Measurements from ENCODE around the gene OR2V1.
"Not testable (repeated sequence)": the region's sequence is repeated elsewhere in the genome, so short reads cannot be mapped to it uniquely, and the experiment has no call there.

The OR2V1 gene

DNA sequence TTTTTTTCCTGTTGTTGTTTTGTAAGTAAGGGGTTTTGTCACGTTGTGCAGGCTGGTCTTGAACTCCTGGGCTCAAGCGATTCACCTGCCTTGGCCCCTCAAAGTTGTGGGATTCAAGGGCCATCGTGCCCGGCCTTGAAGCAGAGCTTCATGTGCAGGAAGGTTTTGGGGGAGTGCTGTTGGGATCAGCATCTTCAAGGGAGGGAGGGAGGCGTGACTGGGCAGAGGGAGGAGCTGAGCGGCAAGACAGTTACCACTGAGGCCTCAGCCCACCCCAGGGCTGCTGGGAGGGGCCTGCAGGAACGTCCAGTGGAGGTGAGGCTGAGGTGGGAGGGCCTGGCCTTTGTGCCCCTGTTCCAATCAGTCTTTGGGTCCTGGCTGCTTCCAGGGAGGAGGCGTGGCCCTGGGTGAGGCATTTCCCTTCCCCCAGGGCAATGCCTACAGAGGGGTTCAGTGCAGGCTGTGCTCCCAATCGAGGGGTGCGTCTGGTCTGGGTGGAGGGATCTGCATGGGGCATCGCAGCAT, 21.4 kb downstream of the OR2V1 start:
- CTCF ChIA-PET, result no interaction called here
- POLR2A ChIA-PET, result no interaction called here
- no peak for TF ChIP-seq L3MBTL2 (conservative IDR thresholded peaks at IDR 0.05)
- no peak for TF ChIP-seq LEF1 (IDR thresholded peaks at IDR 0.05; ENCODE audit: borderline replicate concordance)
- no peak for TF ChIP-seq FOXM1 (IDR thresholded peaks at IDR 0.05; ENCODE audit: borderline replicate concordance)
- TF ChIP-seq BHLHE40 (IDR thresholded peaks at IDR 0.05; ENCODE audit: borderline replicate concordance), result no peak
- no peak for TF ChIP-seq ZNF384 (IDR thresholded peaks at IDR 0.05)
- TF ChIP-seq NFRKB (IDR thresholded peaks at IDR 0.05), result no peak
- TF ChIP-seq ELF4 (IDR thresholded peaks at IDR 0.05), result no peak
- TF ChIP-seq, protein P1, sequence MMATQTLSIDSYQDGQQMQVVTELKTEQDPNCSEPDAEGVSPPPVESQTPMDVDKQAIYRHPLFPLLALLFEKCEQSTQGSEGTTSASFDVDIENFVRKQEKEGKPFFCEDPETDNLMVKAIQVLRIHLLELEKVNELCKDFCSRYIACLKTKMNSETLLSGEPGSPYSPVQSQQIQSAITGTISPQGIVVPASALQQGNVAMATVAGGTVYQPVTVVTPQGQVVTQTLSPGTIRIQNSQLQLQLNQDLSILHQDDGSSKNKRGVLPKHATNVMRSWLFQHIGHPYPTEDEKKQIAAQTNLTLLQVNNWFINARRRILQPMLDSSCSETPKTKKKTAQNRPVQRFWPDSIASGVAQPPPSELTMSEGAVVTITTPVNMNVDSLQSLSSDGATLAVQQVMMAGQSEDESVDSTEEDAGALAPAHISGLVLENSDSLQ (IDR thresholded peaks at IDR 0.05), result no peak
- no peak for TF ChIP-seq TARDBP (IDR thresholded peaks at IDR 0.05)
- TF ChIP-seq HDGF (IDR thresholded peaks at IDR 0.05; ENCODE audit: borderline replicate concordance), result no peak
- DNase-seq (ENCODE audit: extremely low spot score), result no peak

DNA sequence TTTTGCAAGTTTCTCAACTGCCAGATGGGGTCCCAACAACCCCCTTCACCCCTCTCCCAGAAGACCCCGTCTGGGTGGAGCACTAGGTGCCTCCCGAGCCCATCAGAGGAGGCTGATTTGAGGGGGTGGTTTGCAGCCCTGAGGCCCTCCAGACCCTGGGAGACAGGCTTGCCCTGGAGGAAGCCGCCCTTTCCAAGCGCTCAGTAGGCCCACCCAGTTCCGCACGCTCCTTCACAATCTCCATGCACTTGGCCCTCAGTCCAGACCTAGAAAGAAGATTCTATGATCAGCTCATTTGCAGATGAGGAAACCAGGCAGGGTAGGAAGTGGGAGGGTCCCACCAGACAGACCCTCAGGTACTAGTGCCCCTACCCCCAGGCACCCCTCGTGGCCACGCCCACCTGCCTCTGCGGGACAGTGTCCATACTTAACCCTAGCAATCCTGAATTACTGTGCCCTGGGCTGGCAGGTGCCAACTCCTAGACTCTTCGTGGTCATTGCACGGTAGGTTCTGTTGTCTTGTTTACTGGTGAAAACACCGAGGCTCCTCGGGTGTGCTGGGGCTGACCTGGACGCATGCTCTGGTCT, 22.3 kb downstream of the OR2V1 start:
- CTCF ChIA-PET, result no interaction called here
- POLR2A ChIA-PET, result no interaction called here
- DNase-seq (ENCODE audit: extremely low spot score), result no peak
- TF ChIP-seq BHLHE40 (IDR thresholded peaks at IDR 0.05; ENCODE audit: borderline replicate concordance) (no peak), NFRKB (IDR thresholded peaks at IDR 0.05) (no peak), LEF1 (IDR thresholded peaks at IDR 0.05; ENCODE audit: borderline replicate concordance) (no peak), TARDBP (IDR thresholded peaks at IDR 0.05) (no peak), FOXA1 (IDR thresholded peaks at IDR 0.05) (no peak), HDGF (IDR thresholded peaks at IDR 0.05; ENCODE audit: borderline replicate concordance) (no peak), ZNF384 (IDR thresholded peaks at IDR 0.05) (no peak), CTBP1 (IDR thresholded peaks at IDR 0.05; ENCODE audit: borderline replicate concordance) (no peak), SUZ12 (IDR thresholded peaks at IDR 0.05) (no peak), FOXK2 (IDR thresholded peaks at IDR 0.05) (no peak), L3MBTL2 (conservative IDR thresholded peaks at IDR 0.05) (no peak), SP1 (IDR thresholded peaks at IDR 0.05) (no peak), ARNT (IDR thresholded peaks at IDR 0.05) (no peak), ELF4 (IDR thresholded peaks at IDR 0.05) (no peak), FOXM1 (IDR thresholded peaks at IDR 0.05; ENCODE audit: borderline replicate concordance) (no peak)
- TF ChIP-seq, protein P1 (IDR thresholded peaks at IDR 0.05), result no peak

DNA sequence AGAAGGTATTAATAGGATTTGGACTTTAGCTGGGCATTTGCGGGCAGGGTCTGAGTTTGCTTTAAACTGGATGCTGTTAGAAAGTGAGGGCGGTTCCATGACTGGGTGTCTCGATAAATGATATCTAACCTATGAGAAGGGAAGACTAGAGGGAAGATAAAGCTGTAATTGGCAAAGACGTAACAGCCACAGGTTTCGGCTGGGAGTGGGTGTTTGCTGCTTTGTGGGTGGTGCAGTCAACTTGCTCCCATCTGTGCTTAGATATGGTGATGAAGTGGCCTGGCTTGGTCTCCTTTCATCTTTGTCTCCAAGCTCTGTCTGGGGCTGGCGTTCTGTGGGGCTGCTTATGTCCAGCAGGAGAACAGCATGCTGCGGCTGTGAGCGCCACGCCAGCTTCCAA, 23.3 kb downstream of the OR2V1 start:
- CTCF ChIA-PET, result no interaction called here
- TF ChIP-seq L3MBTL2 (conservative IDR thresholded peaks at IDR 0.05) (no peak), FOXK2 (IDR thresholded peaks at IDR 0.05) (no peak), ZNF384 (IDR thresholded peaks at IDR 0.05) (no peak)
- DNase-seq (ENCODE audit: extremely low spot score), result no peak
- POLR2A ChIA-PET, result no interaction called here

DNA sequence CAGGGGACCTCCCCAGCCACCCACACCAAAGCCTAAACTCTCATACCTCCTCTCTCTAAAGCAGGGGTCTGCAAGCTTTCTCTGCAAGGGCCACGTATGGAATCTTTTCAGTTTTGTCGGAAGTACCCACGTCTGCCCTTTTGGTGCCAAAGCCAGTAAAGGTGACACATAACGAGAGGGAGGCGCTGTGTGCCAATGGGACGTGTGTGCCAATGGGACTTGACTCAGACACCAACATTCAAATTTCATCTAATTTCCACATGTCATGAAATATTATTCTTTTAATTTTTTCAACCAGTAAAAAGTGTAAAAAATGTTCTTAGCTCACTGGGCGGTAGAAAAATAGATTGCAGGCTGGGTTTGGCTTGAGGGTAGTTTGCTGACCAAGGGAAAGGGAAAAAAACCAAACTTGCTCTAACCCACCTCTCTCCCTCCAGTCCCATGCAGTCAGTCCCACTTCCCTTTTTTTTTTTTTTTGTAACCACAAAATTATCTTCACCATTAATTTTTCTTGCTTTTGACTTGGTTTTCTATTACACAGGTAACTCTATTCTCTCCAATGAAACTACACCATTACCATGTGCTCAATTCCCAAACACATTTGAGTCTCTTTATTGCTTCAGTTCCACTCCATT, 25.5 kb downstream of the OR2V1 start:
- no peak for DNase-seq (ENCODE audit: extremely low spot score)
- TF ChIP-seq ARNT (IDR thresholded peaks at IDR 0.05) (no peak), FOXA1 (IDR thresholded peaks at IDR 0.05) (no peak), HDGF (IDR thresholded peaks at IDR 0.05; ENCODE audit: borderline replicate concordance) (no peak), TARDBP (IDR thresholded peaks at IDR 0.05) (no peak), SP1 (IDR thresholded peaks at IDR 0.05) (no peak), FOXM1 (IDR thresholded peaks at IDR 0.05; ENCODE audit: borderline replicate concordance) (no peak)
- CTCF ChIA-PET, result interaction anchor here (0.6 kb wide), 1 partner anchor 761 kb away, joined by 4 read pairs; no protein-coding TSS in a partner anchor
- POLR2A ChIA-PET, result no interaction called here

DNA sequence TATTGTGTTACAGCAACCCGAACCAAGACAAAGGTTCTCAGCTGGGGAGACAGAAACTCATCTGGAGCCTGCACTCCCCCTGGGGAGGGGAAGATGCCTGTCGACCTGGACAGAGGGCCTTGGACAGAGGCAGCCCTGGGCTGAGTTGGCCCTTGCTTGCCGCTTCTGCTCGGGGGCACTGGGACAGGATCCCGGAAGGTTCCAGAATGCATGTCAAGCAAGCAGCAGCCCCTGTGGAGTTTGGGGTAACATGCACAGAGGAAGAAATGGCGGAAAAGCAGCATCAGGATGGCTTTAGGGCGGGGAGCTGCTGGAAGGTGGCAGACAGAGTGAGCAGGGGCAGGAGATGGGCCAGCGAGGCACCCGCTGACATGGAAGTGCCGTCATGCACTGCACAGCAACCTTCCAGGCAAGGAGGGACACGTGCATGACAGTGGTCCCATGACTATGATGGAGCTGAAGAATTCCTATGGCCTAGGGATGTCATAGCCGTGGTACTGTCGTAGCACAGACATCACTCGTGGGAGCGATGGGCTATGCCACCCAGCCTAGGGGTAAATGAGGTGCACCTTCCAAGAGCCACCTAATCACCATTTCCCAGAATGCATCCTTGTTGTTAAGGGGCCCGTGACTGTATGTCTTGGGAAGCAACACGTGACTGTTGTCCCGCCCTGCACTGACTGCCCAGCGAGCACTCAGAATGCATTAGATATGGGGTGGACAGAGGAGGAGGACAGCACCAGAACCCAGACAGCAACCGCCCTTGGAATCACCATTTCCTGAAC, 26.2 kb downstream of the OR2V1 start:
- POLR2A ChIA-PET; DNase-seq (ENCODE audit: extremely low spot score): not testable (repeated sequence)
- CTCF ChIA-PET, result interaction anchor here (0.6 kb wide), 1 partner anchor 760 kb away, joined by 4 read pairs; no protein-coding TSS in a partner anchor

DNA sequence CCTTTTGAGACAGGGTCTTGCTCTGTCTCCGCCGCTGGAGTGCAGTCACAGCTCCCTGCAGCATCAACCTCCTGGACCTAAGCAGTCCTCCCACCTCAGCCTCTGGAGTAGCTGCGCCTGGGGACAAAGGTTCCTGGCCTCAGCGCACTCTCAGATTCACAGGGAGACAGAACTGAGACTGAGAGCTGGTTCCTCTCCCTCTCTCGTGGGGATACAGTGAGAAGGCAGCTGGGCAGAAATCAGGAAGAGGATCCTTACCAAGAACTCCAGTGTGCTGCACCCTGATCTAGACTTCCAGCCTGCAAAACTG, 26.8 kb downstream of the OR2V1 start:
- DNase-seq (ENCODE audit: extremely low spot score); POLR2A ChIA-PET; CTCF ChIA-PET: not testable (repeated sequence)

DNA sequence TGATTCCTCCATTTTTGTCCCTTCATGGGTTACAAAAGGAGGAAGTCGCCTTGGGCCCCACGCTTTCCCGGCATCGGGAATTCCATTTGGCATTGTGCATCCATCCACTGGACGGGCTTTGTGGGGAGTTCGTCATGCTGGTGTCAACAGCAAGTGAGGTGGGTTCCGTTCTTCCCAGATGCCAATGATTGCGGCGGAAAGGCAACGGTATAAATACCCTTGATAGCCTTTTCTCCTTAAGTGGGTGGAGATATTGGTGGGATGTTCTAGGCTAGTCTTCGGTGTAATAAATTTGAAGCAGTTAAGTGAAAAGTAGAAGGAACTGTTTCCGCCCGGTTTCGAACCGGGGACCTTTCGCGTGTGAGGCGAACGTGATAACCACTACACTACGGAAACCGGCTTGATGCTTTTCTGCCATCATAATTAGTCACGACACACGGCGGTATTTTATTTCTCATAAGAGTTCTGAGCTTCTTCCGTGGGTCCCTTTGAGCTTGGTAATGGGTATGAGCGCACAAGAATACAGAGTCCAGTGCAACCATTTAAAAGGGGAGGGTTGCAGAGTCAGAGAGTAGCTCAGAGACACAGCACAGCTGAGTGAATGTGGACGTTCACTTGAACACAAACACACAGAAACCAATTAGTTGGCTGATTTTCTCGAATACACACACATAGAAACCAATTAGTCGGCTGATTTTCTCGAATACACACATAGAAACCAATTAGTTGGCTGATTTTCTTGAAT, 28.9 kb downstream of the OR2V1 start:
- POLR2A ChIA-PET, CTCF ChIA-PET: not testable (repeated sequence)

DNA sequence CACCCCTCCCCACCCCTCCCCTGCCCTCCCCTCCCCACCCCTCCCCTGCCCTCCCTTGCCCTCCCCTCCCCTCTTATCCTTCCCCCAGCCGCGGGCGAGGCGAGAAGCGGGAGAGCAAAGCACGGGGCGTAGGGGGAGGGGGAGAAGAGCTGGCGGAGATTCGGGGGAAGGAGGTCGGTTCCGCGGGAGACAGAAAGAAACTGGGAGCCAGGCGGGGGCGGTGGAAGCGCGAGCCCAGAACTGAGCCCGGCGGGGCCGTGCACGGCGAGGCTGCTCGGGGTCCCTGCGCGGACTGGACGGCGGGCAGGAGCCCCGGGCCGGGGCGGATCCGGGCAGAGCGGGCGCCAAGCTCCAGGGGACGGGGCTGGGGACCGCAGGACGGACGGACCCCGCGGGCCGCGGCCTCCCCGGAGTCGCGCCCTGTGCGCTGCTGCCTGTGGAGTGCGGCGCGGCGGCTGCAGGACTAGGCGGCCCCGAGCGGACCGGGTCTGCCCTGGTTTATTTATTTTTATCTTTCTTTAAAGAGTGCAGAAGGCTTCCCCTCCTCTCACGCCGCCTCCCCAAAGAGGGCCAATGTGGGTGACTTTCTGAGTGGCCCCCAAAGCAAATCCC, 29.8 kb downstream of the OR2V1 start:
- CTCF ChIA-PET; DNase-seq (ENCODE audit: extremely low spot score); POLR2A ChIA-PET: not testable (repeated sequence)

More for the DNA sequence above, 28.9 kb downstream of the OR2V1 start:
- not testable (repeated sequence) for DNase-seq (ENCODE audit: extremely low spot score)
